GM12878 (cell line): Measurements from ENCODE around the gene PDE7B. TPM values are rescaled to one million over a fixed set of nuclear protein-coding genes. Genes with fewer than 3 reads are reported as not detected.
A peak's percentile ranks its signal among the peaks of the same experiment; 100 is the strongest.

Source experiments
- ATAC-seq: fragments of 200-7000 bp; cut with Tn5 transposase; 3 replicates; pipeline ENCODE4 v1.9.1; 2020; ENCODE audit warnings: mild to moderate bottlenecking, moderate library complexity
- BruUV-seq: library from RNA; stranded (reverse); fragments of 400-500 nt; replicated peaks from 2 replicates; lab custom pipeline; 2021; lab: Mats Ljungman, UMichigan
- CTCF ChIA-PET: fragments of 300-600 bp; sonication (Branson Sonifier 250); formaldehyde crosslinking; extraction: SDS; loops from one replicate; lab custom pipeline; 2021; ENCODE audit warnings: inconsistent platforms; lab: Yijun Ruan, JAX
- POLR2A ChIA-PET: fragments of 350-600 bp; formaldehyde crosslinking; extraction: SDS; loops from one replicate; lab custom pipeline; 2021; ENCODE audit warnings: inconsistent platforms; lab: Charles Lee
- RAD21 ChIA-PET: fragments of 300-600 bp; sonication (Branson Sonifier 250); formaldehyde crosslinking; loops from one replicate; lab custom pipeline; 2023; ENCODE audit warnings: antibody characterized with exemption; ENCODE audit not compliant: unreplicated experiment; lab: Charles Lee
- SMC1A ChIA-PET: fragments of 300-600 bp; sonication (Branson Sonifier 250); formaldehyde crosslinking; loops from one replicate; lab custom pipeline; 2023; ENCODE audit not compliant: unreplicated experiment, uncharacterized antibody; lab: Charles Lee
- DNase-seq: peaks from one replicate; pipeline ENCODE4 v3.0.0-alpha.2; 2011; ENCODE audit warnings: low read depth, low spot score
- FAIRE-seq: peaks from 3 replicates; lab custom pipeline; 2011; peaks lifted over from hg19 to GRCh38; lab: Jason Lieb, UNC
- H2AFZ ChIP-seq: 2 replicates; pipeline ENCODE4 v1.6.0; 2011; ENCODE audit warnings: low read depth, low read length, control low read depth; ENCODE audit not compliant: control insufficient read depth
- H3K27ac ChIP-seq: 2 replicates; pipeline ENCODE4 v1.5.1; 2011; ENCODE audit warnings: control low read depth; ENCODE audit not compliant: control insufficient read depth, insufficient read depth
- H3K27me3 ChIP-seq, 2 experiments: replicated peaks in 1 of 2; 2 replicates each; pipeline versions ENCODE4 v1.6.0 to v1.6.1; 2011; ENCODE audit warnings: low read length in 1 of 2; ENCODE audit not compliant: control insufficient read depth in 2 of 2, insufficient read depth in 2 of 2
- H3K36me3 ChIP-seq, 2 experiments: 2 replicates each; pipeline ENCODE4 v1.5.1; 2011; ENCODE audit warnings: low read length in 1 of 2; ENCODE audit not compliant: control insufficient read depth in 2 of 2, insufficient read depth in 2 of 2
- H3K4me1 ChIP-seq: 2 replicates; pipeline ENCODE4 v1.6.1; 2011; ENCODE audit warnings: mild to moderate bottlenecking, low read length, moderate library complexity, mixed read lengths; ENCODE audit not compliant: control insufficient read depth, insufficient read depth
- H3K4me2 ChIP-seq: 2 replicates; pipeline ENCODE4 v1.6.0; 2011; ENCODE audit warnings: control low read depth; ENCODE audit not compliant: control insufficient read depth, insufficient read depth
- H3K4me3 ChIP-seq: fragments of 200-600 bp; sonication (generic); 2 replicates; pipeline ENCODE4 v1.5.1; 2016
- H3K79me2 ChIP-seq: 2 replicates; pipeline ENCODE4 v1.6.0; 2011; ENCODE audit warnings: low read length; ENCODE audit not compliant: control insufficient read depth, insufficient read depth
- H3K9ac ChIP-seq: 2 replicates; pipeline ENCODE4 v1.8.0; 2011; ENCODE audit warnings: low read length, control low read depth, mixed read lengths; ENCODE audit not compliant: control insufficient read depth, insufficient read depth
- H3K9me3 ChIP-seq: replicated peaks from 3 replicates; pipeline ENCODE4 v1.5.1; 2011; ENCODE audit warnings: mild to moderate bottlenecking, low read length; ENCODE audit not compliant: control insufficient read depth, insufficient read depth
- H4K20me1 ChIP-seq: 2 replicates; pipeline ENCODE4 v1.6.0; 2011; ENCODE audit not compliant: control insufficient read depth, insufficient read depth
- CEBPZ ChIP-seq: fragments of 150-350 bp; IDR thresholded peaks from 2 replicates; pipeline ENCODE4 v1.6.1; 2016; ENCODE audit warnings: low read depth, low read length
- CHD1 ChIP-seq: IDR thresholded peaks from 2 replicates; pipeline ENCODE4 v1.6.1; 2012; ENCODE audit warnings: low read depth, low read length, improper control_type of control experiment
- CTCF ChIP-seq, 3 experiments: IDR thresholded peaks in 2 of 3; conservative IDR thresholded peaks in 1 of 3; 2 replicates each; pipeline ENCODE4 v1.5.1; 2011; ENCODE audit warnings: low read depth in 3 of 3, low read length in 3 of 3, mild to moderate bottlenecking in 3 of 3, control low read depth in 2 of 3, moderate library complexity in 2 of 3, inconsistent platforms in 1 of 3, mixed read lengths in 1 of 3; ENCODE audit not compliant: control insufficient read depth in 2 of 3, insufficient read depth in 1 of 3; ENCODE audit errors: extremely low read depth in 1 of 3
- E2F4 ChIP-seq: IDR thresholded peaks from 2 replicates; pipeline ENCODE4 v1.6.1; 2012; ENCODE audit warnings: low read depth, low read length, improper control_type of control experiment
- ETV6 ChIP-seq, 2 experiments: fragments of 450-650 bp in 1 of 2; IDR thresholded peaks in 1 of 2; conservative IDR thresholded peaks in 1 of 2; 2 replicates each; pipeline ENCODE4 v1.6.1; 2014; ENCODE audit warnings: antibody characterized with exemption in 1 of 2, borderline replicate concordance in 1 of 2, low read depth in 1 of 2, mild to moderate bottlenecking in 1 of 2, moderate library complexity in 1 of 2
- PAX5 ChIP-seq: IDR thresholded peaks from 2 replicates; pipeline ENCODE4 v1.6.1; 2011; ENCODE audit warnings: low read depth, low read length, borderline replicate concordance
- POU2F2 ChIP-seq: IDR thresholded peaks from 3 replicates; pipeline ENCODE4 v1.6.1; 2011; ENCODE audit warnings: low read depth, mild to moderate bottlenecking, low read length, borderline replicate concordance
- ZBTB40 ChIP-seq: fragments of 450-650 bp; IDR thresholded peaks from 2 replicates; pipeline ENCODE4 v1.6.1; 2016; ENCODE audit warnings: mild to moderate bottlenecking, moderate library complexity, borderline replicate concordance
- ZNF622 ChIP-seq: fragments of 450-650 bp; IDR thresholded peaks from 2 replicates; pipeline ENCODE4 v1.6.1; 2017; ENCODE audit warnings: mild to moderate bottlenecking, inconsistent platforms
- WGBS: methylation state at CpG from one replicate; pipeline ENCODE4 v1.1.6; 2016; ENCODE audit warnings: low lambda C conversion rate; ENCODE audit not compliant: insufficient replicate concordance, insufficient coverage; ENCODE audit errors: missing lambda C conversion rate; 5-methylcytosine and 5-hydroxymethylcytosine counted together
- in situ Hi-C: fragments of 300-500 bp; cut with MboI; formaldehyde crosslinking; loops from 9 replicates; pipeline ENCODE4 v1.14.3; 2018; ENCODE audit warnings: mixed read lengths
- intact Hi-C: fragments of 100-400 bp; cut with micrococcal nuclease; formaldehyde crosslinking; loops from one replicate; pipeline ENCODE4 v1.14.2; 2022; ENCODE audit not compliant: unreplicated experiment
- polyA plus RNA-seq, 11 experiments: library from polyadenylated mRNA; depleted of rRNA in 4 of 11; unstranded in 6 of 11; stranded (reverse) in 5 of 11; fragments of >200 nt; fragmentation: Nextera tagmentation in 4 of 11; fragmentation: Illumina TruSeq in 1 of 11; extraction: Ambion mirVana in 4 of 11; extraction: Trizol in 1 of 11; gene quantifications; 1 replicate in 1 of 11; 2 replicates in 10 of 11; pipeline versions ENCODE4 v1.2.1 to v1.2.3, GENCODE V29; 2011 to 2016; ENCODE audit warnings: inconsistent platforms in 2 of 11, missing spikeins in 2 of 11, low read depth in 1 of 11
- total RNA-seq, 4 experiments: library from RNA; depleted of rRNA in 3 of 4; stranded (reverse); fragments of >200 nt in 3 of 4; fragmentation: Illumina TruSeq in 1 of 4; extraction: Trizol in 1 of 4; gene quantifications; 2 replicates each; pipeline versions ENCODE4 v1.2.1 to v1.2.3, GENCODE V29; 2013 to 2021

Gene PDE7B
- total and polyA plus RNA-seq, 10 of the 15 experiments (the other 5 are each of a cell fraction or from before 2014, with no cell fraction given), result not detected

GRCh38 chr6:136226027-136226673 lies 374.6 kb downstream of the PDE7B start:
- in situ Hi-C loops (loop anchor here (5.0 to 10.0 kb wide), 3 partner anchors 551 to 774 kb away; no protein-coding TSS in a partner anchor), intact Hi-C loops (loop anchor here (1.0 to 5.0 kb wide), 6 partner anchors 184 to 775 kb away; no protein-coding TSS in a partner anchor)
- ChIA-PET POLR2A (no interaction called here), CTCF (interaction anchor here (0.6 to 3.4 kb wide), 67 partner anchors 9 to 1168 kb away, joined by 3 to 50 read pairs (median 4); partner anchors contain the start of genes BCLAF1, MTFR2 and PDE7B), SMC1A (interaction anchor here (0.6 to 2.4 kb wide), 24 partner anchors 9 to 781 kb away, joined by 3 to 25 read pairs (median 4); partner anchors contain the start of genes AHI1 and BCLAF1), RAD21 (interaction anchor here (0.8 to 2.0 kb wide), 11 partner anchors 64 to 778 kb away, joined by 3 to 18 read pairs (median 5); partner anchors contain the start of gene BCLAF1)
- Histone ChIP-seq H3K27me3 (no peaks in the 10 kb centered on the region), H2AFZ (peak overlapping the region; percentile 22; the same call in 1 of the 2 replicates), H3K27ac (no peak overlapping the region), H3K79me2 (no peaks in the 10 kb centered on the region), H3K4me1 (peaks cover 9% of the 10 kb centered on the region; the same call in 1 of the 2 replicates), H4K20me1 (no peaks in the 10 kb centered on the region), H3K4me3 (no peak overlapping the region), H3K9ac (no peak overlapping the region), H3K36me3 (peaks cover 0 to 6% of the 10 kb centered on the region in 2 experiments; a peak in 2 of 4 replicates), H3K4me2 (peak overlapping the region; percentile 11; the same call in 1 of the 2 replicates), H3K9me3 (no peaks in the 10 kb centered on the region; the same call in 2 of the 3 replicates)
- ATAC-seq, result peak; percentile 88
- peak; percentile 47 for FAIRE-seq
- no TSS peak for BruUV-seq
- 29% methylated on average over 12 of the region's 12 CpGs for WGBS
- DNase-seq, result no peak
- 0 out of 3 replicates have a peak, but pooled peaks have one; percentile 17 for TF ChIP-seq POU2F2
- no peak for TF ChIP-seq PAX5
- peak; percentile 95 to 100 (median 100) for TF ChIP-seq CTCF (IDR thresholded peaks at IDR 0.05 in 2 of 3, conservative IDR thresholded peaks at IDR 0.05 in 1 of 3; ENCODE audit: control insufficient read depth in 2 of 3, extremely low read depth in 1 of 3, insufficient read depth in 1 of 3, low read depth in 3 of 3, low read length in 3 of 3)
- no peak for TF ChIP-seq CEBPZ
- no peak for TF ChIP-seq ZNF622
- TF ChIP-seq E2F4, result no peak
- TF ChIP-seq ETV6 (conservative IDR thresholded peaks at IDR 0.05 in 1 of 2, IDR thresholded peaks at IDR 0.05 in 1 of 2; ENCODE audit: borderline replicate concordance in 1 of 2, low read depth in 1 of 2), result peak in 1 of 2 experiments; percentile 78; a peak in 1 of 4 replicates
- TF ChIP-seq CHD1, result no peak
- TF ChIP-seq ZBTB40, result no peak
